Cardiac muscle cell (in vitro differentiated cells and primary cell): ENCODE measurements around the gene KAZN. TPM values are rescaled to one million over a fixed set of nuclear protein-coding genes. Genes with fewer than 3 reads are reported as not detected.

ENCODE experiments used
- DNase-seq, 2 donors: peaks; one replicate each; pipeline versions ENCODE4 v3.0.0 to v3.0.0-alpha.2; 2010 to 2017; ENCODE audit warnings: low read depth in 1 of 2, low spot score in 1 of 2
- H3K27ac ChIP-seq: fragments of 200-600 bp; sonication (generic); 2 replicates; pipeline ENCODE4 v1.5.1; 2016
- H3K27me3 ChIP-seq: fragments of 200-600 bp; sonication (generic); 2 replicates; pipeline ENCODE4 v1.6.0; 2016; ENCODE audit warnings: control low read depth
- H3K36me3 ChIP-seq: fragments of 200-600 bp; sonication (generic); 2 replicates; pipeline ENCODE4 v1.5.1; 2016; ENCODE audit warnings: control low read depth
- H3K4me1 ChIP-seq: fragments of 200-600 bp; sonication (generic); 2 replicates; pipeline ENCODE4 v1.8.1; 2017; ENCODE audit warnings: low read depth, mild to moderate bottlenecking, mixed run types
- H3K4me3 ChIP-seq: fragments of 200-600 bp; sonication (generic); 2 replicates; pipeline ENCODE4 v1.5.1; 2016; ENCODE audit warnings: mild to moderate bottlenecking
- H3K9me3 ChIP-seq: fragments of 200-600 bp; sonication (generic); 2 replicates; pipeline ENCODE4 v1.5.1; 2017; ENCODE audit warnings: low read depth, mild to moderate bottlenecking, control low read depth
- polyA plus RNA-seq: library from polyadenylated mRNA; unstranded; fragments of >200 nt; fragmentation: Nextera tagmentation; extraction: Ambion mirVana; gene quantifications from 2 replicates; pipeline ENCODE4 v1.2.1, GENCODE V29; 2016
- total RNA-seq: library from RNA; depleted of rRNA; stranded (reverse); fragments of >200 nt; gene quantifications from 2 replicates; pipeline ENCODE4 v1.2.3, GENCODE V29; 2016
- TF ChIP-seq, protein P1 (sequence below): IDR thresholded peaks from 2 replicates; pipeline ENCODE4 v1.5.1; 2012; ENCODE audit warnings: low read depth, mild to moderate bottlenecking, low read length

Gene KAZN
- total and polyA plus RNA-seq, 2 experiments from 2014 or later = 17.5 to 26.9 TPM

DNA sequence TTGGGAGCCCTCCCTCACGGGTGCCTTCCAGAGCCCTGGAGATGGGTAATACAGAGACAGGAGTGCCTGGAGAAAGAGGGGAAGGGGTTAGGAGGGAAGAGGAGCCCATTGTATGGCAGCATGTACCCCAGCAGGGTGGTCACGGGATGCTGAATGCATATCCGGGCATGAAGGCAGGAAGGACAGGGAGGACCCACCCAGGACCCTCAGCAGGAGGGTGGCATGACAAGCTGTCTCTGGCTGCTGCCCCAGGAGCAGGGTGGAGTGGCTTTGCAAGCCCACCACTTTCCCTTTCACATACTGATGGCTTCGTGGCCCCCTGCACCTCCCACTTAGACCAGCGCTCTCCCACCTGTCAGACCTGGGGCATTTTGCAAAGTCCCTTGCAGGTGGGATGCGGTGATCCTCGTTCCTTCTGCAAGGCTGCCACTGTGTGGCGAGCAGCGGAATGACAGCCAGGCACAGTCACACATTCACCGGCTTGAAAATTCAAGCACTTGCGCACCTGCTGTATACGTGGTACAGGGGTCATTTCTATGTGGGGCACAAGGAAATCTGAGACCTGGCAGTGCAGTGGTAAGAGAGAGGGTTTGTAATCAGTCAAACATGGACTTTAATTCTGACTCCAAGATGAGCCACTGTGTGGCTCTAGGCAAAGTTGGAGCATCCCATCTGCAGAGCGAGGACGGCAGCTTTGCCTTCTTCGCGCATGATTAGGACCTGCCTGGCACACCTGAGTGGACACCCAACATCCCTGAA lies 501.8 kb downstream of the KAZN start:
- Histone ChIP-seq H3K4me1 (peaks cover 15% of the 10 kb centered on the region), H3K36me3 (no peaks in the 10 kb centered on the region), H3K4me3 (no peak overlapping the region), H3K9me3 (no peaks in the 10 kb centered on the region), H3K27me3 (peaks cover 8% of the 10 kb centered on the region), H3K27ac (no peak overlapping the region)
- peak; percentile 47 to 72 for DNase-seq
- TF ChIP-seq, protein P1, sequence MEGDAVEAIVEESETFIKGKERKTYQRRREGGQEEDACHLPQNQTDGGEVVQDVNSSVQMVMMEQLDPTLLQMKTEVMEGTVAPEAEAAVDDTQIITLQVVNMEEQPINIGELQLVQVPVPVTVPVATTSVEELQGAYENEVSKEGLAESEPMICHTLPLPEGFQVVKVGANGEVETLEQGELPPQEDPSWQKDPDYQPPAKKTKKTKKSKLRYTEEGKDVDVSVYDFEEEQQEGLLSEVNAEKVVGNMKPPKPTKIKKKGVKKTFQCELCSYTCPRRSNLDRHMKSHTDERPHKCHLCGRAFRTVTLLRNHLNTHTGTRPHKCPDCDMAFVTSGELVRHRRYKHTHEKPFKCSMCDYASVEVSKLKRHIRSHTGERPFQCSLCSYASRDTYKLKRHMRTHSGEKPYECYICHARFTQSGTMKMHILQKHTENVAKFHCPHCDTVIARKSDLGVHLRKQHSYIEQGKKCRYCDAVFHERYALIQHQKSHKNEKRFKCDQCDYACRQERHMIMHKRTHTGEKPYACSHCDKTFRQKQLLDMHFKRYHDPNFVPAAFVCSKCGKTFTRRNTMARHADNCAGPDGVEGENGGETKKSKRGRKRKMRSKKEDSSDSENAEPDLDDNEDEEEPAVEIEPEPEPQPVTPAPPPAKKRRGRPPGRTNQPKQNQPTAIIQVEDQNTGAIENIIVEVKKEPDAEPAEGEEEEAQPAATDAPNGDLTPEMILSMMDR = peak; percentile 92

DNA sequence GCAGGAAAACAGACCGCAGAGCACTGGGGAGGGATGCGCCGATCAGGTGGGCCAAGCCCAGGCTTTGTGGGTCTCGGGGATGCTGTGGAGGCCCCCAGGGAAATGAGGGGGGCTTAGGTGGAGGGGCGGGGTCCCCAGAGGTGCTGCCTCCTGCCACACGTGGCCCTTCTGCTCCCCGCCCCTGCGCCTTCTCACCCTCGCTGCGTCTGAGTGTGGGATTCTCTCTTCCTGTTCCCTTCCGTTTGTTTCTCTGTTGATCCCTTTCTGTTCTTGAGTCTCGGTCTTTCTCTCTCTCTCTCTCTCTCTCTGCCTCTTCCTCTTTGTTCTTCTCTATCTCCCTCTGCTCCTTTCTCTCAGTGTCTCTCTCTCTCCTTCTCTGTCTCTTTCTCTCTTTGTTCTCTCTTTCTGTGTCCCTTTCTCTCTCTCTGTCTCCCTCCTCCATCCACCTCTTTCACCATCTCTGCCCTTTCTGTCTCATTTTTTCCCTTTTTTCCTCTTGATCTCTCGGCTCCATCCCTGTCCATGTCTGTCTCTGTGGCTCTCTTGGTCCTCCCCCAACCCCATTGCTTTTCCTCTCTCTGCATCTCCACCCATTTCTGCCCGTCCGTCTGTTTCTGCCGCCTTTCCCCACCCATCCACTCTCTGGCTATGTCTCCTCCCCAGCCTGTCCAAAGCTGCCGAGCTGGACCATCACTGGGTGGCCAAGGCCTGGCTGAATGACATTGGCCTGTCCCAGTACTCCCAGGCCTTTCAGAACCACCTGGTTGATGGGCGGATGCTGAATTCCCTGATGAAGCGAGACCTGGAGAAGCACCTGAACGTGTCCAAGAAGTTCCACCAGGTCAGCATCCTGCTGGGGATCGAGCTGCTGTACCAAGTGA lies 502.6 kb downstream of the KAZN start:
- Histone ChIP-seq H3K36me3 (no peaks in the 10 kb centered on the region), H3K4me3 (no peak overlapping the region), H3K4me1 (peaks cover 15% of the 10 kb centered on the region), H3K9me3 (no peaks in the 10 kb centered on the region), H3K27me3 (peaks cover 8% of the 10 kb centered on the region), H3K27ac (no peak overlapping the region)
- DNase-seq = no peak
- TF ChIP-seq, protein P1 = no peak

DNA sequence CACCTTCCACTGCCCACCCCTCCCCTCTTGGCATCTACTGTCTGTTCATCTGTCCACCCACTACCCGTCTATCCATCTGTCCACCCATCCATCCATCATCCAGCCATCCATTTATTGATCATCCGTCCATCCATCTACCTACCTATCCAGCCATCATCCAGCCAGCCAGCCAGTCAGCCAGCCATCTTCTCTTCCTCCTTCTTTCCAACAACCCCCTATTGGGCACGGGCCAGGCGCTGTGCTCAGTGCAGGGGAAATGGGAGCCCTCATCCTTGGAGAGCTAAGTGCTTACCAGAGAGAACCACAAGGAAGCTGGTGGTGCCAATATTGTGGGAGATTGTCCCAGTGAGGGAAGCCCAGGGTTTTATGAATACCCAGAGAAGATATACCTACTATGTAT lies 503.3 kb downstream of the KAZN start:
- Histone ChIP-seq H3K4me1 (peaks cover 15% of the 10 kb centered on the region), H3K27me3 (peaks cover 8% of the 10 kb centered on the region), H3K9me3 (no peaks in the 10 kb centered on the region), H3K36me3 (no peaks in the 10 kb centered on the region), H3K4me3 (no peak overlapping the region), H3K27ac (no peak overlapping the region)
- TF ChIP-seq, protein P1 = no peak
- DNase-seq = no peak

DNA sequence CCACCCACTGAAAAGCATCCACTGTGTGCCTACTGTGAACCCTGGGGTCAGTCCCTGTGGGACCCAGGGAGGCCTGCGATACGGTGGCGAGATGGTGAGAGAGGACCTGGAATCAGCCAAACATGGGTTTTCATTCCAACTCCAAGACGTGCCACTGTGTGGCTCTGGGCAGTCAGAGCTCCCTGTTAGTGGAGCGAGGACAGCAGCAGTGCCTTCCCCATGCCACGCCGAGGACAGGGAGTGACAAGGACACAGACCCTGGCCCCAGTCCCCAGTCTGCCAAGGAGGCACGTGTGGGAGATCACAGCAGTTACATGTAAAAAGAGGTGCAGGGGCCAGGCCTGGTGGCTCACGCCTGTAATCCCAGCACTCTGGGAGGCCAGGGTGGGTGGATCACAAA lies 504.2 kb downstream of the KAZN start:
- no peak for DNase-seq
- Histone ChIP-seq H3K9me3 (no peaks in the 10 kb centered on the region), H3K4me3 (no peak overlapping the region), H3K27me3 (peaks cover 8% of the 10 kb centered on the region), H3K4me1 (peaks cover 15% of the 10 kb centered on the region), H3K27ac (no peak overlapping the region), H3K36me3 (no peaks in the 10 kb centered on the region)
- TF ChIP-seq, protein P1 = no peak

DNA sequence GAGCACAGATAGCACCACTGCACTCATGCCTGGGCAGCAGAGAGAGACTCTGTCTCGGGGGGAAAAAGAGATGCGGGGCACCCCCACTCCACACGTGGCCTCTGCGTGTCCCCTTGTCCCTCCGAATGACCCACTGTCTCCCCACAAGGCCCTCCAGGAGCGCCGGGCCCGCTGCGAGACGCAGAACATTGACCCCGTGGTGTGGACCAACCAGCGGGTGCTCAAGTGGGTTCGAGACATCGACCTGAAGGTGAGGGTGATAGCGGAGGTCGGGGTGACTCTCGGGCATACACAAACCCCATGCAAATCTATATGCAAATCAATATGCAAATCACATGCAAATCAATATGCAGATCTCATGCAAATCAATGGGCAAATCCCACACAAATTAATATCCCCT lies 504.7 kb downstream of the KAZN start:
- TF ChIP-seq, protein P1 = no peak
- H3K4me3 ChIP-seq = no peak overlapping the region
- H3K9me3 ChIP-seq = no peaks in the 10 kb centered on the region
- H3K4me1 ChIP-seq = peaks cover 15% of the 10 kb centered on the region
- H3K36me3 ChIP-seq = no peaks in the 10 kb centered on the region
- peaks cover 8% of the 10 kb centered on the region for H3K27me3 ChIP-seq
- no peak for DNase-seq
- no peak overlapping the region for H3K27ac ChIP-seq
